Endothelial cell of umbilical vein (primary cell): Measurements from ENCODE around the gene SENP2.

ENCODE experiments used
- EZH2 ChIP-seq: IDR thresholded peaks from 2 replicates; pipeline ENCODE4 v1.6.1; 2012; ENCODE audit warnings: borderline replicate concordance, low read depth, mild to moderate bottlenecking, moderate library complexity, low read length, inconsistent platforms; ENCODE audit not compliant: severe bottlenecking
- MYC ChIP-seq: IDR thresholded peaks from one replicate; pipeline ENCODE4 v1.6.1; 2011; ENCODE audit warnings: mild to moderate bottlenecking, low read depth, low read length
- POLR2A ChIP-seq: IDR thresholded peaks from 2 replicates; pipeline ENCODE4 v1.6.1; 2012; ENCODE audit warnings: low read depth, mild to moderate bottlenecking, control low read depth, low read length
- POLR2AphosphoS5 ChIP-seq: IDR thresholded peaks from 2 replicates; pipeline ENCODE4 v1.6.1; 2012; ENCODE audit warnings: low read depth, mild to moderate bottlenecking, control low read depth, low read length, moderate library complexity; ENCODE audit not compliant: insufficient read depth
- TF ChIP-seq, protein P1 (sequence below), 2 donors: IDR thresholded peaks; 1 replicate in 1 of 2; 2 replicates in 1 of 2; pipeline ENCODE4 v1.5.1; 2011; ENCODE audit warnings: low read length in 2 of 2, mild to moderate bottlenecking in 2 of 2, moderate library complexity in 2 of 2, control low read depth in 1 of 2, inconsistent platforms in 1 of 2, low read depth in 1 of 2; ENCODE audit not compliant: insufficient read depth in 1 of 2; ENCODE audit errors: extremely low read depth in 1 of 2
- TF ChIP-seq, protein P2 (sequence below): IDR thresholded peaks from 2 replicates; pipeline ENCODE4 v1.6.1; 2011; ENCODE audit not compliant: insufficient read depth, insufficient read length

DNA sequence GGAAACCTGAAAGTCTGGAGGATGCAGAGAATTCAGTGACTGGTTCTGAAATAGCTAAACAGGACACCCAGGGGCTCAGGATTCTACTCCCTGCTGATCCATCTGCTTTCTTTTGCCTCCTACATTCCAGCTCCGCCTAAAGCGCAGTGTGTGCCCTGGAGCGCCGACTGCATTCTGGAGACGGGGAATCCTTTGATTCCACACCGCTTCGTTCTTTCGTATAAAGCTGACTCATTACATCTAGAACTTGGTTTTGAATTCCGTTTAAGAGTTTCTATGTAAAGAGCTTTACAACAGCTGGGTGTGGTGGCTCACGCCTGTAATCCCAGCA lies 61.8 kb downstream of the SENP2 start:
- TF ChIP-seq, protein P1, sequence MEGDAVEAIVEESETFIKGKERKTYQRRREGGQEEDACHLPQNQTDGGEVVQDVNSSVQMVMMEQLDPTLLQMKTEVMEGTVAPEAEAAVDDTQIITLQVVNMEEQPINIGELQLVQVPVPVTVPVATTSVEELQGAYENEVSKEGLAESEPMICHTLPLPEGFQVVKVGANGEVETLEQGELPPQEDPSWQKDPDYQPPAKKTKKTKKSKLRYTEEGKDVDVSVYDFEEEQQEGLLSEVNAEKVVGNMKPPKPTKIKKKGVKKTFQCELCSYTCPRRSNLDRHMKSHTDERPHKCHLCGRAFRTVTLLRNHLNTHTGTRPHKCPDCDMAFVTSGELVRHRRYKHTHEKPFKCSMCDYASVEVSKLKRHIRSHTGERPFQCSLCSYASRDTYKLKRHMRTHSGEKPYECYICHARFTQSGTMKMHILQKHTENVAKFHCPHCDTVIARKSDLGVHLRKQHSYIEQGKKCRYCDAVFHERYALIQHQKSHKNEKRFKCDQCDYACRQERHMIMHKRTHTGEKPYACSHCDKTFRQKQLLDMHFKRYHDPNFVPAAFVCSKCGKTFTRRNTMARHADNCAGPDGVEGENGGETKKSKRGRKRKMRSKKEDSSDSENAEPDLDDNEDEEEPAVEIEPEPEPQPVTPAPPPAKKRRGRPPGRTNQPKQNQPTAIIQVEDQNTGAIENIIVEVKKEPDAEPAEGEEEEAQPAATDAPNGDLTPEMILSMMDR (IDR thresholded peaks at IDR 0.05; ENCODE audit: extremely low read depth in 1 of 2, insufficient read depth in 1 of 2, low read depth in 1 of 2, low read length in 2 of 2): no peak
- TF ChIP-seq POLR2A: no peak
- TF ChIP-seq MYC: no peak
- TF ChIP-seq EZH2: no peak
- TF ChIP-seq, protein P2, sequence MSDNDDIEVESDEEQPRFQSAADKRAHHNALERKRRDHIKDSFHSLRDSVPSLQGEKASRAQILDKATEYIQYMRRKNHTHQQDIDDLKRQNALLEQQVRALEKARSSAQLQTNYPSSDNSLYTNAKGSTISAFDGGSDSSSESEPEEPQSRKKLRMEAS: no peak
- TF ChIP-seq POLR2AphosphoS5: no peak
